Vagina (tissue), 2 donors: ENCODE measurements around the gene ITGAE. TPM values are rescaled to one million over a fixed set of nuclear protein-coding genes. Genes with fewer than 3 reads are reported as not detected.

Source experiments
- DNase-seq, 2 donors: peaks; one replicate each; pipeline ENCODE4 v3.0.0-alpha.2; 2017; ENCODE audit errors: extremely low spot score in 2 of 2
- H3K27ac ChIP-seq: fragments of 200-600 bp; sonication (generic); one replicate; pipeline ENCODE4 v1.5.1; 2019
- H3K27me3 ChIP-seq: fragments of 200-600 bp; sonication (generic); one replicate; pipeline ENCODE4 v1.5.1; 2019
- H3K36me3 ChIP-seq, 2 donors: fragments of 200-600 bp; sonication (generic); one replicate each; pipeline ENCODE4 v1.5.1; 2017 to 2019
- H3K4me1 ChIP-seq: fragments of 200-600 bp; sonication (generic); one replicate; pipeline ENCODE4 v1.5.1; 2019
- H3K4me3 ChIP-seq, 2 donors: fragments of 200-600 bp; sonication (generic); 1 replicate in 1 of 2; 2 replicates in 1 of 2; pipeline ENCODE4 v1.5.1; 2016 to 2019
- H3K9me3 ChIP-seq: fragments of 200-600 bp; sonication (generic); one replicate; pipeline ENCODE4 v1.5.1; 2019
- POLR2A ChIP-seq, 2 donors: fragments of 450-650 bp; IDR thresholded peaks; one replicate each; pipeline ENCODE4 v1.6.1; 2017; ENCODE audit warnings: antibody characterized with exemption in 2 of 2, mild to moderate bottlenecking in 2 of 2, moderate library complexity in 2 of 2
- POLR2AphosphoS5 ChIP-seq, 2 donors: sonication (generic); formaldehyde crosslinking; IDR thresholded peaks; one replicate each; pipeline ENCODE4 v1.9.0; 2017; ENCODE audit warnings: antibody characterized with exemption in 2 of 2, mild to moderate bottlenecking in 2 of 2, low read depth in 1 of 2; ENCODE audit not compliant: insufficient read depth in 1 of 2
- intact Hi-C: fragments of 100-400 bp; cut with DNase I; formaldehyde crosslinking; loops from one replicate; pipeline ENCODE4 v1.15.1; 2023
- total RNA-seq: library from RNA; depleted of rRNA; stranded (reverse); fragments of >200 nt; gene quantifications from one replicate; pipeline ENCODE4 v1.2.3, GENCODE V29; 2016
- TF ChIP-seq, protein P1 (sequence below), 3 experiments: fragments of 450-650 bp in 2 of 3; fragments of 200-600 bp in 1 of 3; sonication (generic) in 1 of 3; IDR thresholded peaks; one replicate each; pipeline ENCODE4 v1.5.1; 2017 to 2019; ENCODE audit warnings: antibody characterized with exemption in 3 of 3, mild to moderate bottlenecking in 2 of 3, moderate library complexity in 2 of 3

ITGAE gene
- total RNA-seq, 1 donor from 2014 or later: 30.9 TPM

DNA sequence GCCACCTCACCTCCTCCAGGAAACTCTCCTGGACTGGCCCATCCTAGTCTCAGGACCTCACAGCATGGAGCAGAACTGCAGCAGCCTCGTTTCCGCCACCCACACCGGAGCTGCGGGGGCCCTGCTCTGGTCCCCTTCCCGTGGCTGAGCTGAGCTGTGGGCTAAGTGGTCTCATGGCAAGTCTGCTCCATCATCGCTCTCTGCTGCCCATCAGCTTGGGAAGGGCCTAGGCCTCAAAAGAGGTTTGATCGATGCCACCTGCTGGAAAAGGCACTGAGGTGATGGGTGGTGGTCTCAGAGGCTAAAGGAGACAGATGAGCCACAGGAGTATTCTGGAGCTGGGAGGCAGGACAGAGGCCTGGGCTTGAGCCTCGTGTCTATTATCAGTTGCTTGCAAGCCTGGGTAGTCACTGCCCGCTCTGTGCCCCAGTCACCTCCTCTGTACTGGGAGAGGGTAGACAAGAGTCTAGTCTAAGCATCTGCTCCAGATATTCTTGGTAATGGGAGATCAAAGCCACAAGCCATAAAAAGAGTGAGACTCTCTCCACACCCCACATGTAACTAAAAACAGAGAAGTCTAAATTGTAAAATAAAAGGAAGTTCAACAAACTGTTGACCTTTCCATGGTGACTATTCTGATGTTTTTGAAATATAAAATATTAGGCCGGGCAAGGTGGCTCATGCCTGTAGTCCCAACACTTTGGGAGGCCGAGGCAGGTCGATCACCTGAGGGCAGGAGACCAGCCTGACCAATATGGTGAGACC is 1.6 kb downstream of the ITGAE start:
- Histone ChIP-seq H3K4me1 (no peaks in the 10 kb centered on the region), H3K9me3 (no peaks in the 10 kb centered on the region), H3K27me3 (no peaks in the 10 kb centered on the region), H3K4me3 (no peak overlapping the region), H3K36me3 (no peaks in the 10 kb centered on the region), H3K27ac (no peak overlapping the region)
- no peak for DNase-seq
- intact Hi-C loops: no loop called here
- TF ChIP-seq POLR2AphosphoS5 (IDR thresholded peaks at IDR 0.05; ENCODE audit: insufficient read depth in 1 of 2, low read depth in 1 of 2) (no peak), POLR2A (IDR thresholded peaks at IDR 0.05) (no peak)
- TF ChIP-seq, protein P1, sequence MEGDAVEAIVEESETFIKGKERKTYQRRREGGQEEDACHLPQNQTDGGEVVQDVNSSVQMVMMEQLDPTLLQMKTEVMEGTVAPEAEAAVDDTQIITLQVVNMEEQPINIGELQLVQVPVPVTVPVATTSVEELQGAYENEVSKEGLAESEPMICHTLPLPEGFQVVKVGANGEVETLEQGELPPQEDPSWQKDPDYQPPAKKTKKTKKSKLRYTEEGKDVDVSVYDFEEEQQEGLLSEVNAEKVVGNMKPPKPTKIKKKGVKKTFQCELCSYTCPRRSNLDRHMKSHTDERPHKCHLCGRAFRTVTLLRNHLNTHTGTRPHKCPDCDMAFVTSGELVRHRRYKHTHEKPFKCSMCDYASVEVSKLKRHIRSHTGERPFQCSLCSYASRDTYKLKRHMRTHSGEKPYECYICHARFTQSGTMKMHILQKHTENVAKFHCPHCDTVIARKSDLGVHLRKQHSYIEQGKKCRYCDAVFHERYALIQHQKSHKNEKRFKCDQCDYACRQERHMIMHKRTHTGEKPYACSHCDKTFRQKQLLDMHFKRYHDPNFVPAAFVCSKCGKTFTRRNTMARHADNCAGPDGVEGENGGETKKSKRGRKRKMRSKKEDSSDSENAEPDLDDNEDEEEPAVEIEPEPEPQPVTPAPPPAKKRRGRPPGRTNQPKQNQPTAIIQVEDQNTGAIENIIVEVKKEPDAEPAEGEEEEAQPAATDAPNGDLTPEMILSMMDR (IDR thresholded peaks at IDR 0.05): no peak

DNA sequence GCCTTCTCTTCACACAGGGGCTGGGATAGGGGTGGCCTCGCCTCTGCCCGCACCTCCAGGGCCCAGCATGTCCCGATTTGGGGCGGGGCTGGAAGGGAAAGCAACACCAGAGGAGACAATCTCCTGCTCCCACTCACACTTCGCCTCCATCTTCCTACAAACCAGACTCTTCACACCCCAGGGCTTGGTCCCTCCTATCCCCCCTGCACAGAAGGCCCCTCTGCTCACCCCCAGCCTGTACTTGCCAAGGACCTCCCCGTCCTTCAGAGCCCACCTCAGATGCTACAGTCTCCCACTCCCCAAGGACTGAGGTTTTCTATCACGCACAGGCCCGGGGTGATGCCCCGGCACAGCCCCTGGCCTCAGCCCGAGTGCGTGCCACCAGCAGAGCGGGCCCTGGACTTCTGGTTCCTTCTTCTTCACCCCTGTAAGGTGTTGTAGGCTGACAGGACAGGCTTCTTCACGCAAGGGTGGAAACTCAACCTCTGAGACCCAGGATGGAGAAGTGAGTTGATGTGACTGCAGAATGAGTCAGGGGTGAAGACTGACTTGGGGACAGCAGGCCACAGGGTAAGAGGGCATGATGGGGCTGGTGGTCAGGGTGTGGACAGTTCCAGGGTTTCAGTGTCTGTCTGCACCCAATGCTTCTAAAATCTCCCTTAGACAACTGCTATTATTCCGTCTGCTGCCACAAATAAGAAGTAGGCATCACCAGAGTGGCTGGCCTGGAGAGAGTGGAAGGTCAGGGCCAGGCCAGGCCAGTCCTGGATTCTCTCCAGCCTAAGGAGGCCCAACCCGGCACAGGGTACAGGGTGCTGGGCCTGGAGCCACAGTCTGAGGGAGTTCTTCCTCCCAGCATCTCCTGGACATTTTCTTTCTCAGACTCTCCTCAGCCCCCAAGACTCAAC is 2.5 kb downstream of the ITGAE start:
- H3K36me3 ChIP-seq: no peaks in the 10 kb centered on the region
- DNase-seq: no peak
- no peak overlapping the region for H3K27ac ChIP-seq
- H3K27me3 ChIP-seq: no peaks in the 10 kb centered on the region
- H3K4me1 ChIP-seq: no peaks in the 10 kb centered on the region
- TF ChIP-seq POLR2AphosphoS5 (IDR thresholded peaks at IDR 0.05; ENCODE audit: insufficient read depth in 1 of 2, low read depth in 1 of 2) (no peak), POLR2A (IDR thresholded peaks at IDR 0.05) (no peak)
- TF ChIP-seq, protein P1 (IDR thresholded peaks at IDR 0.05): no peak
- intact Hi-C loops: no loop called here
- H3K9me3 ChIP-seq: no peaks in the 10 kb centered on the region
- H3K4me3 ChIP-seq: no peak overlapping the region

DNA sequence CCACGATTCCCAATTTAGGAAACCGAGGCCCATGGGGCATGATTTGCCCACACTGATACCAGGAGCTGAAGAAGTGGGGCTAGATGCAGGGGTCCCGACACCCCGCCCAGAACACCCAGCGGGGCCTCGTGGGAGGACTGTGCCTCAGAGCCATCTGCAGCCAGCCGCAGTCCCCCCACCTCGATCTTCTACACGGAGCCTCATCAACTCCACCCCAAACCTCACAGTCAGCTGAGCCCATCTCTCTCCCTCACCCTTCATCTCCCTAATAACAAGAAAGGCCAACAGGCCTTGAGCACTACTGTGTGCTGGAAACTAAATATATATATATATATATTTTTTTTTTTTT is 4.2 kb downstream of the ITGAE start:
- no peak overlapping the region for H3K4me3 ChIP-seq
- DNase-seq: no peak
- H3K27ac ChIP-seq: no peak overlapping the region
- no peaks in the 10 kb centered on the region for H3K27me3 ChIP-seq
- H3K9me3 ChIP-seq: no peaks in the 10 kb centered on the region
- no peak for TF ChIP-seq POLR2A (IDR thresholded peaks at IDR 0.05)
- no peak for TF ChIP-seq POLR2AphosphoS5 (IDR thresholded peaks at IDR 0.05; ENCODE audit: insufficient read depth in 1 of 2, low read depth in 1 of 2)
- TF ChIP-seq, protein P1 (IDR thresholded peaks at IDR 0.05): no peak
- intact Hi-C loops: no loop called here
- no peaks in the 10 kb centered on the region for H3K36me3 ChIP-seq
- peaks cover 10% of the 10 kb centered on the region for H3K4me1 ChIP-seq

DNA sequence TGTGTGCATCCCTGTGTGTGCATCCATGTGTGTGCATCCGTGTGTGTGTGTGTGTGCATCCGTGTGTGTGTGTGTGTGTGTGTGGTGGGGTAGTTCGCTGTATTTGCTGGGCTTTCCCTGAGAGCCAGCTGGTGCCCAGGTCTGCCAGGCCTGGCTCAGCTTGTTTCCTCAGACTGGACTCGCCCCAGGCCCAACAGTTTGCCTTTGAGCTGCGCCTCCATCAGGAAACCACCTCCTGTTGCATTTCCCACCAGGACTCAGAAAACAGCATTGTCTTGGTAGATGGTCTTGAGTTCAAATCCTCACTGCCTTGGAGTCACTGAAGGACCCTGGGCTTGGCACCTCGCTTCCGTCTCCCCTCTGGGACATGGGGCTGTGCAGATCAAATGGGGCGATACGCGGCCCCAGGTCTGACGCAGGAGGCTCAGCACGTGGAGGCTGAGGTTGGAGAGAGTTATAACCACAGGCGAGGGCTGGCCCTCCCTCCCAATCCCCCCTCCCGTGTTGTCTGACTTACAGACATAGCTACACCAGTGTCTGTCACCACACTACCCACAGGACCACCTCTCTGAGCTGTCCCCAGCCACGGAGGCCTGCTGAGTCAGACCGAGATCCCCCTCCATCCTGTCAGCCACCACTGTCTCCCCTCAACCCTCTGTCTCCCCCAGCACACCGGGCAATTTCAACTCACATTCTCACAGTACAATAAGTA is 4.7 kb downstream of the ITGAE start:
- intact Hi-C loops: no loop called here

More for the DNA sequence above, 4.7 kb downstream of the ITGAE start:
- Histone ChIP-seq H3K4me1 (peaks cover 12% of the 10 kb centered on the region), H3K27ac (no peak overlapping the region), H3K36me3 (no peaks in the 10 kb centered on the region), H3K4me3 (no peak overlapping the region), H3K9me3 (no peaks in the 10 kb centered on the region), H3K27me3 (no peaks in the 10 kb centered on the region)
- TF ChIP-seq, protein P1 (IDR thresholded peaks at IDR 0.05): no peak
- TF ChIP-seq POLR2A (IDR thresholded peaks at IDR 0.05): no peak
- no peak for TF ChIP-seq POLR2AphosphoS5 (IDR thresholded peaks at IDR 0.05; ENCODE audit: insufficient read depth in 1 of 2, low read depth in 1 of 2)
- DNase-seq: no peak
